ENCODE results near the gene ELOA.
"Not testable (repeated sequence)": the region's sequence is repeated elsewhere in the genome, so short reads cannot be mapped to it uniquely, and the experiment has no call there.

The ELOA gene

DNA sequence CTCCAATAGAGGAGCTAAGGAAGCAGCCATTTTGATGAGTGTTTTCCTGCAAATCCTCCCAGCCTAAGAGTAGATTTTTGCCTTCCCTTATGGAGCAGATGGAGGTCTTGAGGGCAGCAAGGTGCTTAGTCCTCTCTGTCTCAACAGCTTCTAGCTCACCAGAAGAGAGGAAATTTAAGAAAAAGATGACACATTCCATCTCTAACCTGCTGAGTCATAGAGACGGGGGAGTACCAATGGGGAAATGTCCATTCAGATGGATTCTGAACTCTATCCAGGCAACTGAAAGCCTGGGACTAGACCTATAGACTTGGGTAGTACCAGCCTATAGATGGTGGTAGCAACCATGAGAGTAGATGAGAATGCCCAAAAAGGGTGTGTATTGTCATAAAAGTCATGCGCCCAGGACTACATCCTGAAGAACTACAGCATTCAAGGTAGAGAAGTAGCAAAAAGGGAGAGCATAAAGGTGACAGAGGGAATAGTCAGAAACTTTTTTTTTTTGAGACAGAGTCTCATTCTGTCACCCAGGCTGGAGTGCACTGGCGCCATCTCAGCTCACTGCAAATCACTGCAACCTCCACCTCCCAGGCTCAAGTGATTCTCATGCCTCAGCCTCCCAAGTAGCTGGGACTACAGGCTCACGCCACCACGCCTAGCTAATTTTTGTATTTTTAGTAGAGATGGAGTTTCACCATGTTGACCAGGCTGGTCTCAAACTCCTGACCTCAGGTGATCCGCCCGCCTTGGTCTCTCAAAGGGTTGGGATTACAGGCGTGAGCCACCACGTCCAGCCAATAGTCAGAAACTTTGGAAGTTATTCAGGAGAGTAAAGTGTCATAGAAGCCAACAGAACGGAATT, 10.7 kb upstream of the ELOA start:
- no peak overlapping the region for H3K4me3 ChIP-seq (ENCODE audit: low read depth, low read length)
- POLR2A ChIA-PET: interaction anchor here (1.3 kb wide), 1 partner anchor 41 kb away, joined by 3 read pairs; the partner anchor contains the start of gene RPL11
- TF ChIP-seq, protein P1, sequence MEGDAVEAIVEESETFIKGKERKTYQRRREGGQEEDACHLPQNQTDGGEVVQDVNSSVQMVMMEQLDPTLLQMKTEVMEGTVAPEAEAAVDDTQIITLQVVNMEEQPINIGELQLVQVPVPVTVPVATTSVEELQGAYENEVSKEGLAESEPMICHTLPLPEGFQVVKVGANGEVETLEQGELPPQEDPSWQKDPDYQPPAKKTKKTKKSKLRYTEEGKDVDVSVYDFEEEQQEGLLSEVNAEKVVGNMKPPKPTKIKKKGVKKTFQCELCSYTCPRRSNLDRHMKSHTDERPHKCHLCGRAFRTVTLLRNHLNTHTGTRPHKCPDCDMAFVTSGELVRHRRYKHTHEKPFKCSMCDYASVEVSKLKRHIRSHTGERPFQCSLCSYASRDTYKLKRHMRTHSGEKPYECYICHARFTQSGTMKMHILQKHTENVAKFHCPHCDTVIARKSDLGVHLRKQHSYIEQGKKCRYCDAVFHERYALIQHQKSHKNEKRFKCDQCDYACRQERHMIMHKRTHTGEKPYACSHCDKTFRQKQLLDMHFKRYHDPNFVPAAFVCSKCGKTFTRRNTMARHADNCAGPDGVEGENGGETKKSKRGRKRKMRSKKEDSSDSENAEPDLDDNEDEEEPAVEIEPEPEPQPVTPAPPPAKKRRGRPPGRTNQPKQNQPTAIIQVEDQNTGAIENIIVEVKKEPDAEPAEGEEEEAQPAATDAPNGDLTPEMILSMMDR (IDR thresholded peaks at IDR 0.05; ENCODE audit: insufficient read depth, low read length, missing control alignments): no peak
- CTCF ChIA-PET: interaction anchor here (0.7 to 1.1 kb wide), 2 partner anchors 13 to 187 kb away, joined by 3 read pairs; no protein-coding TSS in a partner anchor
- no peak for DNase-seq (ENCODE audit: low read depth, low spot score)

- CTCF ChIA-PET: not testable (repeated sequence)
Measured at GRCh38 chr1:23733281-23733680, 10.0 kb upstream of the ELOA start.

DNA sequence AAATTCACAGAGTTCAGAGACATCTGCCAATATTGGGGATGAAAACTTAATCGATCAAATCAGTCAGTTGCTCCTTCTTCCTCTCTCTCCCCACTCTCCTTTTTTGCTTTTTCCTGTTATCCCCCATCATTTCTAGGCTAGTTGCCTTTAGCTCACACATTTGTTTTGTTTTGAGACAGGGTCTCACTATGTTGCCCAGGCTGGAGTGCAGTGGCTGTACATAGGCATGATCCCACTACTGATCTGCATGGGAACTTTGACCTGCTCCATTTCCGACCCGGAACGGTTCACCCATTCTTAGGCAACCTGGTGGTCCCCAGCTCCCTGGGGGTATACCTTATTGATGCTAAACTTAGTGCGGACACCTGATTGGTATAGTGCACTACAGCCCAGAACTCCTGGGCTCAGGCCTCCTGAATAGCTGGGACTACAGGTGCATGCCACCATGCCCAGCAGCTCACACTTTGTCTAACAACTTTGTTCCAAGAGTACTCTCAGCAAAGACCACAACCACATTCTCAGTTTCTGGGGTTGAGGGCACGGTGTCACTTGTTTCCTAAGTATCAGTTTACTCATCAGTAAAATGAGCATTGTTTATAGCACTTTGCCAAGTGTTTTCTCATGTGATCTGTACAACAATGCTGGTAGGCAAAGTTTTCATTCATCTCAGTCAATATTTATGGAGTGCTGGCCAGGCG, 6.7 kb upstream of the ELOA start:
- ChIA-PET POLR2A (no interaction called here), CTCF (interaction anchor here (1.3 to 2.3 kb wide), 2 partner anchors 15 to 17 kb away, joined by 3 to 5 read pairs; no protein-coding TSS in a partner anchor)
- DNase-seq (ENCODE audit: low read depth, low spot score): no peak
- TF ChIP-seq, protein P1 (IDR thresholded peaks at IDR 0.05; ENCODE audit: insufficient read depth, low read length, missing control alignments): no peak
- no peak overlapping the region for H3K4me3 ChIP-seq (ENCODE audit: low read depth, low read length)

More at GRCh38 chr1:23733281-23733680, 10.0 kb upstream of the ELOA start:
- DNase-seq (ENCODE audit: low read depth, low spot score); H3K4me3 ChIP-seq (ENCODE audit: low read depth, low read length); POLR2A ChIA-PET: not testable (repeated sequence)

GRCh38 chr1:23741609-23742008, 1.7 kb upstream of the ELOA start:
- ChIA-PET CTCF (interaction anchor here (1.1 to 2.9 kb wide), 2 partner anchors 10 to 30 kb away, joined by 3 to 8 read pairs; no protein-coding TSS in a partner anchor), POLR2A (no interaction called here)
- no peak for DNase-seq (ENCODE audit: low read depth, low spot score)

GRCh38 chr1:23742670-23743286, 493 bp upstream of the ELOA start:
- TF ChIP-seq, protein P1 (IDR thresholded peaks at IDR 0.05; ENCODE audit: insufficient read depth, low read length, missing control alignments): no peak
- POLR2A ChIA-PET: interaction anchor here (0.8 kb wide), 1 partner anchor 14 kb away, joined by 3 read pairs; no protein-coding TSS in a partner anchor
- no peak for DNase-seq (ENCODE audit: low read depth, low spot score)
- peak overlapping the region; percentile 80 for H3K4me3 ChIP-seq (ENCODE audit: low read depth, low read length)
- CTCF ChIA-PET: interaction anchor here (1.1 to 2.9 kb wide), 2 partner anchors 9 to 28 kb away, joined by 3 to 8 read pairs; no protein-coding TSS in a partner anchor

More at GRCh38 chr1:23741609-23742008, 1.7 kb upstream of the ELOA start:
- TF ChIP-seq, protein P1 (IDR thresholded peaks at IDR 0.05; ENCODE audit: insufficient read depth, low read length, missing control alignments): no peak
- H3K4me3 ChIP-seq (ENCODE audit: low read depth, low read length): no peak overlapping the region

DNA sequence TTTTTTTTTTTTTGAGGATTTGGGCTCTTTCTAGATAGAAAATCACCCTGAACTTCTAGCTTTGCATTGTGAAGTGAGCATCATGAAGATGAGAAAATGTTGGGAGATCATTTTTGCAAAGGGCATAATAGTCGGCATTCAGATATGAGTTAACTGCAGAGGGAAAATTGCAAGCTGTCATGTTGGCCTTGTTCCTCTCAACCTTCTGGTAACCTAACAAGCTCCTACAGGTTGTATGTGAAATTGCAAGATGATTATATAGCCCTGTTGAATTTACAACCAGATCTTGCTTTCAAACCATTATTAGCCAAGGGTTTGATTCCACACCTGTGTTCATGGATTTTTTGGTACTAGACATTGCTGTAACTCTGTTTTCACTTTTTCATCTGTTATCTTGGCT, 2.2 kb downstream of the ELOA start:
- ChIA-PET CTCF (interaction anchor here (0.7 to 3.8 kb wide), 10 partner anchors 9 to 248 kb away, joined by 3 to 23 read pairs (median 4); partner anchors contain the start of gene RPL11), POLR2A (interaction anchor here (0.6 kb wide), 1 partner anchor 54 kb away, joined by 4 read pairs; the partner anchor contains the start of gene RPL11)
- TF ChIP-seq, protein P1 (IDR thresholded peaks at IDR 0.05; ENCODE audit: insufficient read depth, low read length, missing control alignments): peak; percentile 31
- no peak overlapping the region for H3K4me3 ChIP-seq (ENCODE audit: low read depth, low read length)
- no peak for DNase-seq (ENCODE audit: low read depth, low spot score)

All from AG04449 (cell line).